Measurements from ENCODE around the gene RIOX2.

GRCh38 chr3:97954228-97954827, 17.9 kb downstream of the RIOX2 start:
- TF ChIP-seq CTCF (IDR thresholded peaks at IDR 0.05) (no peak), EZH2 (IDR thresholded peaks at IDR 0.05; ENCODE audit: borderline replicate concordance, insufficient read depth, low read depth, low read length, poor library complexity, severe bottlenecking) (no peak)

All from B cell (primary cell).